NCI-H446 treated with DMSO at 0.1 percent for 48 hours (cell line): Measurements from ENCODE around the gene MNX1.

Experiments used
- DNase-seq: peaks from one replicate; lab custom pipeline; 2025; lab: John Stamatoyannopoulos, UW

MNX1 gene

DNA sequence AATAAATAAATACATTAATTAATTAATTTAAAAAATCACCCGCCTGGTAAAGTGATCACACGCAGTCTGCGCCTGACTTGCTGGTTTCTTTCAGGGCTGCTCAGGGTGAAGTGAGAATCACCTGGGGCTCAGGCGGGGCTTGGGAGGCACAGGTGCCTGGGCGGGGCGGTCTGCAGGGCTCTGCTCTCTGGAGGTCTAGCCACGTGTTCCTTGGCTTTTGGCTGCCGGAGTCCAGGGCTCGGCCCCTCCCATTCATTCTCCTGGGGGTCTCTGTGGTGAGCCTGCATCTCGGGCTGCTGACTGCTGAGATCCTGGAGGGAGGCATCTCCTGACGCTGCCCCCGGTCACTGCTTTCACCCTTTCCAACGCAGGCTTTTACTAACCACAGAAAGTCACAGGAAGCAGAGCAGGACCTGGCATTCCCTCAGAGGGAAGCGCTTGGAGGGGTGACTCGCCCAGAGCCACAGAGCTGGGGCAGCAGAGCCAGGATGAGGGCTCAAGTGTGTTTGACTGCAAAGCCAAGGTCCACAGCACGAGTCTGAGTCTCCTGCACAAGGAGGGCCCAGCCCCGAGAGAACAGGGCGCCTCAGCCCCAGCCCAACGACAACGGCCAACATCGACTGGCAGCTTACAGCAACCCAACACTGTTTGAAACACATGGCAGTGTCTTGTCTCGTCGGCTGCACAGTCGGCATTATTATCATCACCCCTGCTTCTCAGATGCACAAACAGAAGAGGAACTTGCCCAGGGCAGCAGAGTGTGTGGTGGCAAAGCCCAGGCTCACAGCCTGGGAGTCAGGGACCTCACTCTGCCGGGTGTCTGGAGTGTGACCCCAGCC is 22.4 kb upstream of the MNX1 start:
- no peak for DNase-seq

DNA sequence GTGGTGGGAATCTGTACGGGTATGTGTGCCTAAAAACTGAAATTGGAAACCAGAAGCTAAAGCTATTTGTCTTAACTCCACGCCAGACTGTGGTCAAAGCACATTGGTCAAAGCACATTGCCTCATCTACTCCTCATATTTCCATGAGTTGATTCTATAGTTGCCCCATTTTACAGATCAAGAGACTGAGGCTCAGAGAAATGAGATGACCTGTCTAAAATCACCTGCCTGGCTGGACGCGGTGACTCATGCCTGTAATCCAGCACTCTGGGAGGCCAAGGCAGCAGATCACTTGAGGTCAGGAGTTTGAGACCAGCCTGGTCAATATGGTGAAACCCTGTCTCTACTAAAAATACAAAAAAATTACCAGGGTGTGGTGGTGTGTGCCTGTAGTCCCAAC is 21.7 kb upstream of the MNX1 start:
- no peak for DNase-seq

DNA sequence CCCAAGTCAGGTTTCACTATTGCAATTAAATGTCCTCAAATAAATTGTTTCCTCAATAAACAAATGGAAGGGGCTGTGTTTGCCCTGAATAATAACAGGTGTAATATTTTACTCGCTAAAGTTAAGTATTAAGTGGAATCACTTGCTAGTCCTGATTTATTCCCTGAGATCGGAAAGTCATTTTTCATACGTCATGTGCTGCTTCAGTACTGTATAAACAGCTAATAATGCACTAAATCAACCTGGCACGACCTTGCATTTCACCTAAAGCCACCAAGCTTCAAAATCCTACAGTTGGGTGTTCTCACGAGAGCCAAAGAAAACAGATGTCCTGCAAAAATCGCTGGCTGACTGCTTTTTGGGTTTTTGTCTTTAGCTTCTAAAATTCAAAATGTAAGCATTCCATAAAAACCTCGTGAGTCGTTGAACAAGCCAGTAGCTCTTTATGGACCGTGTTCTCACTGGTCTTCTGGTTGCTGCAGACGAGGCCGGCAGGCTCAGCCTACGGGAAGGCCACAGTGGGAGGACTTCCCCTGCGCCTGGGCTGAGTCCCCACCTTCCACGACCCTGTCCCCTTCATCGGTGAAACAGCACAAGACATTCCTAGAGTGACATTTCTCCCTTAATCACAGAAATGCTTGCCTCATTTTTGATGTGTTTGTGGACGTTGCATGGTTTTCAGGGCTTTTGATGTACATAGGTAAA is 17.9 kb upstream of the MNX1 start:
- no peak for DNase-seq

DNA sequence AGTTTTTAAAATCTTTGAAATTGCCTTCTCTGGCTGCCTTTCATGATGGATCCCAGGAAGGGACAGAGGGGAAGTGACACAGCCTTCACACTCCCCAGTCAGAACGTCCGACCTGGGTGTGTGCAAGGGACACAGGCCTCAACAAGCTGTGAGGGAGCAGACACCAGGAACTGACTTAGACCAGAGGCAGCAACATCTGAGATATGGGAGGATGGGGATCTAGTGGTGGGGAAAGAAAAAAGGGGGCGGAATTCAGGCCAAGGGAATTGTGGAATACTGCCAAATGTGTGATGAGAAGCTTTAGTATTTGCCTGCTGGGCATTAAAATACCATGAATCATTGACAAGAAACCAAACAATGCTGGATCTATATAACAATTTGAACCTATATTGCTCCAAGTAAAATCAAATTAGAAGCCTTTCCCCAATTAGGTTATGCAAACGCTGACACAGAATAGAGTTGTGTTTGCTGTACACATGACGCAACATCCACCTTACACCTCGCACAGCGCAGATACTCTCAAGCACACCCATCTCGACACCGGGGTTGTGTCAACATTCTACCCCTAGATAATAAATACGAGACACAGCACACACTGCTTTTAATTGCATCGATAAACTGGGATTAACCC is 17.2 kb upstream of the MNX1 start:
- no peak for DNase-seq

DNA sequence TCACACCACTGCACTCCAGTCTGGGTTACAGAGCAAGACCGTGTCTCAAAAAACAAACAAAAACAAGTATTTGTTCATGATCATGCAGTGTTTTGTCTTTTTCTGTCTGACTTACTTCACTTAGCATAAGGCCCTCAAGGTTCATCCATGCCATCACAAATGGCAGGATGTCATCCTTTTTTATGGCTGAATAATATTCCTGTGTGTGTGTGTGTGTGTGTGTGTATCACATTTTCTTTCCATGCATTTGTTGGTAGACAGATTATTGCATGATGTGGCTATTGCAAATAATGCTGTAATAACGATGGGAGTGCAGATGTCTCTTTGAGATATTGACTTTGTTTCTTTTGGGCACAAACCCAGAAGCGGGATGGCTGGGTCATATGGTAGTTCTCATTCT is 14.3 kb upstream of the MNX1 start:
- DNase-seq, result no peak

DNA sequence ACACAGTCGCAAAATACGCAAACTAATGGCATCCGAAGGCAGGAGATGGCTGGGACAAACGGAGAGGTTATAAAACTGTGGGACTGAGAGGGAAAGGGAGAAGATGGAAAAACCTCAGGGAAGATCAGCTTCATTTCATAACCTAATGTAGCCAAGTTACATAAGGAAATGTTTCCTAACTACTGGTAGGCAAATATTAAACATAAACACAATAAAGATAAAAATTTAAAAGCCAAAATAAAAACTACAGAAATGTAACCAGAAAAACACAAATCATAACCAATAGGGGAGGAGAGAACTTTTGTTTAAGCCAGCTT is 13.1 kb upstream of the MNX1 start:
- DNase-seq, result no peak

DNA sequence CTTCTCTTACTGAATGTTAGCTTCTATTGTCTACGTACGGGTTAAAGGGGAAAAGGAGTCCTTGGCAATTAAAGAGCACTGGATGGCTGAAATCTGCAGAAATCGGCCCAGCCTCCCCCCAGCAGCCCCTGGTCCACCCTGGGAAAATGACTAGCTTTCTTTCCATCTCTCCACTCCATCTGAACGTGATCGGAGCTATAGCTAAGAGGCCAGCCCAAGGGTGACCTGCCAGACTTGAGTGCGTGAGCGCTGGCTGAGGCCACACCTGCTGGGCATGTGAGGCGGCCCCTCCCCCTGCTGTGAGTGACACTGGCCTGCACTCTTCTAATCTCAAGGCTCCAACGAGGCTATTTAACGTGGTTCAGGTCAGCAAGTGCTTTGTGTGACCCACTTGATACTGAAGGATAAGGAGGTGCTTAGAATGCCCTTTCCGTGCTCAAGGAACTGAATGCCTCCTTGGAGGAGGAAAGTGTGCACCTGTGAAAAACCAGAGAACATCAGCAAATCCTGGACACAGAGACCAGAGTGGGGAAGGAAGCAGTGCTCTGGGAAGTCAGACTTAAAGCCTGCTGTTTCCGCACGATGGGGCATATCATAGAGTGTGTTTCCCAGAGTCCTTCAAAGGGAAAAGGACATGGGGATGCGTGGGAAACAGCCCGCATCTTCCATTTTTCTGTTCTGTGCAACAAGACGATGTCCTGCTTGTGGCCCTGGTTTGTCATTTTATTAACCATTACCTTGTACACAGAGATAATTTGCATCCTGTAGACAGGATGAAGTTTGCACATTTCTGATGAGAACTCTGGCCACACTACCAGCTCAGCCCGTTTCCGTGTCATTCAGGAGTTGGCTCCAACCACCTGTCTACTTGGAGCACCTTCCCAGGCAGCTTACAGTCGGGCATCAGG is 12.5 kb upstream of the MNX1 start:
- no peak for DNase-seq

DNA sequence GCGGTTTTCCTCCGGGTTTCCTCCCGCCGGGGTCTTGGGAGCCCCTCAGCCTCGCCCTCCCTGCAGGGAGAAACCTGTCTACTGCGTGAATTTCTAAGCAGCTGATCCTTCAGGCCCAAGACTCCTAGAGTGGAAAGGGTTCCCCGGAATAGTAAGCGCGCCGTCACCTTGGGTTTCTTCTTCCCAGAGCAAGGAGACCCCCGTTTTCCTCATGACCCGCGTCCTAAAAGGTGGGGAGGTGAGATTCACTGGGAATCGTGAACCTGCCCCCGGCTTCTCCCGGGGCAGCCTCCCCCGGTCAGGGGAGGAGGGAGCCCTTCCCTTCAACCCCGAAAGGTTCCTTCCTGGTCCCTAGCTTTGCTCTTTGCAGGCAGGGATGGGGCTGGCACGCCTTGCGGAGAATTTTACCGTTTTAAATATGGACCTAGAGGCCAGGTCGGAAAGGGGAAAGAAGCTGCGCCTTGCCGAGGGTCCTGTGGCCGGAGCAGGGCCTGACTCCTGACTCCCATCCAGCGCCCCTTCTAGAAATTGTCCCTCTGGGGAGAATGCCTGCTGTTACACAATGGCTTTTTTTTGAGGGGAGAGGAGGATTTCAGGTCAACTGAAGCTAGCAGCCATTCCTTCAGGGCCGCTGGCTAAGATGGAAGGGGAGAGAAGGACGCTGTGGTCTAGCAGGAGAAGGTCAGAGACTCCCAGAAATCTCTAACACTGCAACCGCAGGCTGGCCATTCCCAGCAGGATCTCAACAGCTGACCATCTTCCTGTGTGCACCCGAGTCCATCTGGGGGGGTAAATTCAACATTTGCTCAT is 11.6 kb upstream of the MNX1 start:
- no peak for DNase-seq

DNA sequence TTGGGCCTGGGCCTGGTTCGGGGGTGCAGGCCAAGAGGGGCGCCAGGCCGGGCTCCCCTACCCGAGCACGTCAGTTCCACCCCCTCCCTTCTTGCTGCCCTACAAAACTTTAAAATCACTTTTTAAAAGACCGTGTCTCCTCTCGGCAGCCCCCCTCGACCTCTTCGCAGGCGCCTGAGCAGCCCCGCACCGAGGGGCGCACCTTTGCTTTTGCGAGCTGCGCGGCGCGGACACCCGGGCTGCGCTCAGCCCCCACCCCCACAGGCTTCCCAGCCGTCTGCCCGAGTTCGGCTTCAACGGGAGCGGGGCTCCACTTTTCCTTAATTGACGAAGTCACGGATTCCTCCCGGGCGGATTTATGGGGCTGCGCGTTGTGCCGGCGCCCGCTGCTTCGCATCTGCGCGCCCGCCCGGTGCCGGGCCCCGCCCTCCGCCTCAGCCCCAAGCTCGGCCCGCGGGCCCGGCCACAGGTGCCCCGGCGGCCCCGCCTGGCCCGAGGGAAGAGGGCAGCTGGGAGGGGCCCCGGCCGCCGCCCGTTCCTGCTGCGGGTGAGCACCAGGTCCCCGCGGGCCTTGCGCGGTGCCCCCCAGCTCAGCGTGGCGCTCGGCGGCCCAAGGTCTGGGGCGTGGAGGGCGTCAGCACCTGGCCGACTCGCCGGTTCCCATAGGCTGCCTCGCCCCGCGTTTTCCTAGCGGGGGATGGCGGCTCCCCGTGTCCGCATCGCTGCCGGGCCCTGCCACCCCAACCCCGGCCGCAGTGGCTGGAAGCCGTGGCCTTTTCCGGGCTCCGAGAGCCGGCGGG is 10.8 kb upstream of the MNX1 start:
- DNase-seq, result no peak

DNA sequence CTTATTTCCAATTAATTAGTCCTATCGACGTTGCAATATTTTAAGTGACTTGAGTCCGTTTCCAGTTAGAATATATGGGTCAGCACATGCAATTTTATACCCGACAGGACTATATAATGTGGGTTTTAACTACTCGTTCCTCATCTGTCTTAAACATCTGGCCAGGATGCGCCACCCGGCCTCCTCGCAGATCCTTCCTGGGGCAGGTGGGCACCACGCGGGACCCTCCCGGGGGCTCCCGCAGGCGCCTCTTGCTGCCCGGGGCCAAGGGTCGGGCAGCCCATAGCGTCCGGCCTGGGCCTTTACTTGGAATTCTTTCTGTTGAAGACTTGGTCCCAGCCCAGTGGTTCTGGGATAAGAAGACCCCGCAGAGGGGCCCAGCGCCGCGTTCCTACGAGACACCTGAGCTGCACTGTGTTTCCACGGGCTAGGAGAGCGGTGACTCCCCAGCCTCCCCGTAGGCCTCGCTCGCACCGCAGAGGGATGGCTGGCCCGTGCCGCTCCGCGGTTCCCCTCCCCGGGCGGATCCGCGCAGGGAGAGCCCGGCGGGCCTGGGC is 10.1 kb upstream of the MNX1 start:
- no peak for DNase-seq

DNA sequence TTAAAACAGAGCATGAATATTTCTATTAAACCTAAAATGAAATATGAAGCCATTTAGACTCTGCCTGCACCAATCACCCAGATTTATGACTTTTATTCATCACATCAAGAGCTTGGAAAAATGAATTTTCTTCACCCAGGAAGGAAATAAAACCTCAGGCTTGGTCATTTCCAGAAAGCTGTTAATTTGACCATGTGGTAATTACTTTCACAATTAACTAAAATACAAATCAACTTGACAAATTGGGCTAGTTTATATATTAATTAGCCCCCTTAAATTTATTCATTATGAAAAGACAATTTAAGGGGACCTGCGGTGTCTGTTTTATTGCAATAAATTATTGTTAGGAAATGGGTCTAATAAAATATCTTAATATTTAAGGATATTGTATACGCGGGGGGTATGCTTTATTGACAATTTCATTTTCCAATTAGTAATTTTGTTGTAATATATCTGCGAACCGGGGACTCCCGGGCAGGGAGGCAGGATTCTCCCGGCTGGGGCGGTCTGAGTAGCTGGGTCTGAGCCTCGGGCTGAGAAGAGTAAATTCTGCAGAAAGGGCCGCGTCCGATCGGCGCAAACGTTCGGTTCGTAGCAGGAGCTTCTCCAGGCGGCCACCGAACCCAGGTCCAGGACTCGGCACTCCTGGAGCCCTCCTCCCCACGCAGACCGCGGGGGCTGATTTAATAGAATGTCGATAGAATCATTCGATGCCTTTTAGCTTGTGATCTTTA is 9.4 kb upstream of the MNX1 start:
- no peak for DNase-seq

DNA sequence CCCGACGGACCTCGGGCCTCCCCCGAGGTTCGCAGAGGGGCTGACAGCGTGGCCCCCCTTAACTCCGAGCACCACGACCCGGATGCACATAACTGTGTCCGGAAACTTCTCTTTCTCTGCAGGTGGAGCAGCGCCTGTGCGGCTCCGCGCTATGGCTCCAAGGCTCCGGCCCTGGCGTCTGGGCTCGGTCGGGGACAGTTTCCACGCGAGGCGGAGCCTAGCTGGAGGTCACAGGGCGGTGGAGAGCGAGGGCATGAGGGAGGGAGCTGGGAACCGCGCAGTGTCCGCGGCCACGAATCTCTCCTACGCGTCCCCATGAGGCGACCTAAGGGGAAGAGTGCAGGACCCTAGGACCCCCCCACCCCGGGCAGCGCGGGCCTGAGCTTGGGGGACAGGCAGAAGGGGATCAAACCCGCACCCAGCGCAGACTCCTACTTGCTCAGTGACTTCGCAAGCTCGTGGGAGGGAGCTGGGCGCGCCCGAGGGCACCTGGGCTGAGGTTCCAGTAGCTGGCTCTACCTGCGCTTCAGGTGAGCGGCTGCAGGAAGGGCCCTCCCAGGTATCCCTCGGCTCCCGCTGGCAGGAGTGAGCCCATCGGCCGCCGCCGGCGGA is 8.6 kb upstream of the MNX1 start:
- no peak for DNase-seq

DNA sequence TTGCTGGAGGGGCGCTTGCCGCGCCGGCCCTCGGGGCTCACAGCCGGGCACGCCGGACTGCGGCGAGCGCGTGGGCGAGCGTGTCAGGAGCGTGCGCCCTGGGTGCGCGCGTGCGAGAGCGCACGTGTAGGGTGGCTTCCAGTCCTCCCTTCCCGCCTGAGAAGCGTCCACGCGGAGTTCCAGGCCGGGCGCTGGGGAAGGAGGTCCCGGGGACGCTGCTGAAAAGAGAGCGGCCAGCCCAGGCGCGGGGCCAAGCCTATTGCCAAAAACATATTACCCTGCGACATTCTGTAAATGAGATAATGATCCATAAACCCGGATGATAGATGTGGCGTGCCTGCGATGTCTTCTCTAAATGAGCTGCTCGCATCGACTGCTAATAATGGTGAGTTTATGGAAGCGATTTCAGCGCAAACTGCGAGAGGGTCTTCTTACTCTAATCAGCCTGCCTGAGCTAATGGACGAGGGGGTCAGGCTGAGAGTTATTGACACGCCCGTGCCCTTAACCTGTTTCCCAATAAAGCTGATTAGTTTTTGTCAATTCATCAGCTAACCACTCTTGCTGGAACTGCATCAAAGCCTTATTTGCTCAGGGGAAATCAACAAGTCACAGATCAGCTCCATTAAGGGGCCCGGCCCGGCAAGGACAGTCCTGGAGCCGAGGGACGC is 8.0 kb upstream of the MNX1 start:
- no peak for DNase-seq

DNA sequence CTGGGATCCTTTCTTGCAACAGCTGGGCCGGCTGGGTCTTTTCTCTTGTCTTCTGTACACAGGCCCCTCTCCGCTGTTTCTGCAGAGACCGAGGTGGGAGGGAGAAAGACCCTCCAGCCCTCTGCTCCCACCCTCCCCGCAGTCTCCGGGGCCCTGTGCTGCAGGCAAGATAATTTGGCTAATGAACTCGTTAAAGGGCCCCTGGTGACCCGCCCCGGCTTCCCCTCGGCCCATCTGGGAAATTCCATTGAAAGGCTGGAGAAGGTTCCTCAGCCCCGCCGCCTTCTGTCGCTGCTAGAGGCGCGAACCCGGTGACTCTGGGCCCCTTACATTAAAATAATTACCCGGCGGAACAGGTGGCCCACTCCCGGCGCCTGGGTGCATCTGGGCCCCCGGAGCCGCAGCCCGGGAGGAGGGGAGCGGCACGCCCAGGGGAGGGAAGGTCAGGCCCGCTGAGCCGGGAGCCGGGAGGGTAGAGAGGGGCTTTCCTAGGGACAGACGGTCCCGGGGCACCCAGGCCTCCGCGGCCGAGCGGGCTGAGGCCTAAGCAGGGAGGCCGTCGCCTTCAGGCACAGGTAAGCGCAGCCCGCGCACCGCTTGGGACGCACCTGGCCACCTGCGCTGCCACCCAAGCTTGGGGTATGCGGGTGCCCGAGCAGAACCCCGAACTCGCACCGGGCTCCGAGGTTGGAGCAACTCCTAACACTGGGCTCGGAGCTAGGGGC is 7.3 kb upstream of the MNX1 start:
- no peak for DNase-seq

DNA sequence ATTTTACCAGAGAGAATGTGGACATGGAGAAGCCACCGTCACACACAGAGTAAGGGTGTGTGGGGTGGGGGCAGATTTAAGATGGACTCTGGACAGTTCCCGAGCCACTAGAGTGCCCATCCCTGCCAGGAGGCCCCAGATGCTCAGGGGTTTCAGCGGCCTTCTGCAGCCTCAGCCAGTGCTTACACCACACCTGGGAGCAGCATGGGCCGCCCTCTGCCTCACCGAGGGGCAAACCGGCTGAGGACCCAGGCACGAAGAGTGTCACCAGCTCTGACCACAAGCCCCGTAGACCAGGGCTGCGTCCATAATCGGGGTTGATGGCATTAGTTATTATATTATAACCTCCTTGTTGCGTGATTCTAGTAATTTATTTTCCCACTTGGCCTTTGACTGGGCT is 6.7 kb upstream of the MNX1 start:
- DNase-seq, result no peak

DNA sequence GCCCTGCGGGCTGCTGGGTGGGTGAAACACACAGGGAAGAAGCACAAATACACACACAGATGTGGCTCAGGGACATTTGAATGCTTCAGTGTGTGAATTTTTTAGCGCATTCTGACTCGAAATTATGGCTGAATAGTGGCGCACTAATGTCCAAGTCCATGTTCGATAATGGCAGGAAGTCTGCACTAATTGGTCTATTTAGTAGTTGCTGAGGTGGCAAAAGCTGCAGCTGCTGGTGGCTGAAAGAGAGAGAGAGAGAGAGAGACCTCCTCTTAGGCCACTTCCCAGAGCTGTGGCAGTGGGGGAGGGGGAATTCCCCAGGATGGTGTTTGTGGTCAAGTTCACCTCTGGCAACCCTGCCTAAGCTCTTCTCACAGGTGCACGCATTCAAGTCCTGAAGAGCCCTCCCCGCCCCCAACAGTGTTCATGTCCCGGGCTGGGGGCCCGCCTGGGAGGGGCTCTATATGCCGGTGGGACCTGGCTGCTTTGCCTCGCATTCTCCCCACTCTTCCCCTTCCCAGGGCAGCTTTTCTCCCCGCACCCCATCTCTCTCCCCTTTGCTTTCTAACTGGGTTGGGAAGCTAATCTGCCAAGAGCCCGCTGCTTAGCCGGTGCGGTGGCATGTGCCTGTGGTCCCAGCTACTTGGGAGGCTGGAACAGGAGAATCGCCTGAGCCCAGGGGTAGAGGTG is 6.0 kb upstream of the MNX1 start:
- no peak for DNase-seq

DNA sequence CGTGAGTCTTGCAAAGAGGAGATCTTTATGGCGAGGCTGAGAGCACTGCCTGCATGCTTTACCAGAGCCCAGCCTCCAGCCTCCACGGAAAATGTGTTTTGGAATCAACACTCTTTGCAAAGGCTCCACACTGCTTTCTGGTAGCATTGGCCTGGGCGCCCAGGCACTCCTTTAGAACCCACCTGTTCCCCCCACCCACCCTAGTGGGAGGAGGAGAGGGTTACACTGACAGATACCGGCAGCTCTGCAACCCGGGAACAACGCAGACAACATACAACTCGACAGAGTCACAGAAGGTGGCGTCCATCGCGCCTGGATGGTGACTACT is 5.5 kb upstream of the MNX1 start:
- no peak for DNase-seq
